H1 (cell line): ENCODE measurements around the gene AP3D1. TPM values are rescaled to one million over a fixed set of nuclear protein-coding genes. Genes with fewer than 3 reads are reported as not detected.

Experiments
- KDM1A ChIP-seq: fragments of 200-600, 300-600 bp; sonication (generic); IDR thresholded peaks from 2 replicates; pipeline ENCODE4 v1.7.1; 2016; ENCODE audit warnings: mild to moderate bottlenecking, low read length, borderline replicate concordance
- polyA plus RNA-seq, 7 experiments: library from polyadenylated mRNA; depleted of rRNA in 3 of 7; stranded (reverse) in 5 of 7; unstranded in 2 of 7; fragments of >200 nt in 5 of 7; fragments of 200-250 nt in 2 of 7; gene quantifications; 1 replicate in 5 of 7; 2 replicates in 1 of 7; 4 replicates in 1 of 7; pipeline versions ENCODE4 v1.2.1 to v1.2.3, GENCODE V29; 2011 to 2013; ENCODE audit warnings: missing spikeins in 2 of 7, mixed read lengths in 2 of 7
- total RNA-seq: library from RNA; stranded (reverse); fragmentation: NEBNext Ultra II Directional; extraction: Animal tissue kit (Norgen Biotek cat#: 25700); gene quantifications from 2 replicates; pipeline ENCODE4 v1.2.1, GENCODE V29; 2021

Gene AP3D1
- total and polyA plus RNA-seq, 2 of the 8 experiments (the other 6 are each of a cell fraction or from before 2014, with no cell fraction given), result 161 to 174 TPM

DNA sequence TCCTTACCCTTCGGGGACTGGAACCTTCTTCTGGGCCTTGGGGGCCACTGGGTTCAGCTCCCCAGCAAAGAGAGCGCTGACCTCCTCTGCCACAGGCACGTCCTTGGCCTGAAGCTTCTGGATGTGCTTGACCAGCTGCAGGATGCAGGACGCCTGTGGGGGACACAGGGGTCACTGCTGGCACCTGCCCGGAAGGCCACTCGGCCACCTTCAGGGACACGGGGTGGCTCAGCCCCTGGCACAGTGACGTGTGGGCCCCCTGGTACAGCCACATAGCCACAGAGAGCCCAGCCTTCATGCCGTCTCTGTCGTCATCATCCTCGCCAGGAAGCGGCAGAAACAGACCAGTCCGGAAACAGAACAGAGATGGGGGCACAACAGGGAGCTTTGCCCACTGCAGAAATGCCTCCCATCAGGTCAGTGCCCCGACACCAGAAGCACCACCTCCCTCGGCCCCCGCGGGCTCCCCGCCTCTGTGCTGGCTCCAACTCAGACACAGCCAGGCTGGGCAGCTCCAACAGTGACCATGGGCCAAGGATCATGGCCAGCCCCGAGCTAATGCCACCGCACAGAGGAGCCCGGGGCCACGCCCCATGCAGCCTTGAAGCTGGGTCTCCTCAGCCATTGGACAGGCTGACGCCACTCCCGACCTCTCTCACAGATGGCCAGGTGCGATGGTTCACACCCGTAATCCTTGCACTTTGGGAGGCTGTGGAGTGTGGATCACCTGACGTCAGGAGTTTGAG, 34.0 kb downstream of the AP3D1 start (continued):
- no peak for TF ChIP-seq KDM1A
